Adipocyte (in vitro differentiated cells): Measurements from ENCODE around the gene CCDC69.

Experiments
- DNase-seq: peaks from one replicate; pipeline ENCODE4 v3.0.0-alpha.2; 2015; ENCODE audit warnings: low read depth
- H3K27me3 ChIP-seq: replicated peaks from 2 replicates; pipeline ENCODE4 v1.7.0; 2013; ENCODE audit warnings: mild to moderate bottlenecking, low read length, moderate library complexity; ENCODE audit not compliant: control insufficient read depth, insufficient read depth
- H3K36me3 ChIP-seq: 2 replicates; pipeline ENCODE4 v1.7.0; 2013; ENCODE audit warnings: low read length, mild to moderate bottlenecking, moderate library complexity; ENCODE audit not compliant: control insufficient read depth, insufficient read depth, severe bottlenecking
- H3K4me1 ChIP-seq: 2 replicates; pipeline ENCODE4 v1.7.0; 2013; ENCODE audit warnings: mild to moderate bottlenecking, low read length, moderate library complexity; ENCODE audit not compliant: control insufficient read depth, insufficient read depth
- H3K4me3 ChIP-seq: 2 replicates; pipeline ENCODE4 v1.7.0; 2013; ENCODE audit warnings: mild to moderate bottlenecking, low read length, moderate library complexity
- H3K9ac ChIP-seq: 2 replicates; pipeline ENCODE4 v1.7.0; 2013; ENCODE audit warnings: mild to moderate bottlenecking, low read length, moderate library complexity
- H3K9me3 ChIP-seq: 2 replicates; pipeline ENCODE4 v1.7.0; 2013; ENCODE audit warnings: mild to moderate bottlenecking, low read length, moderate library complexity; ENCODE audit not compliant: control insufficient read depth

The CCDC69 gene

GRCh38 chr5:151134228-151134627 is 89.7 kb downstream of the CCDC69 start:
- Histone ChIP-seq H3K4me3 (no peak overlapping the region), H3K9me3 (no peaks in the 10 kb centered on the region), H3K9ac (no peak overlapping the region), H3K27me3 (no peaks in the 10 kb centered on the region), H3K4me1 (no peaks in the 10 kb centered on the region), H3K36me3 (peaks cover 100% of the 10 kb centered on the region)
- no peak for DNase-seq

GRCh38 chr5:151132963-151133362 is 90.9 kb downstream of the CCDC69 start:
- Histone ChIP-seq H3K9ac (no peak overlapping the region), H3K4me3 (no peak overlapping the region), H3K4me1 (no peaks in the 10 kb centered on the region), H3K9me3 (no peaks in the 10 kb centered on the region), H3K36me3 (peaks cover 100% of the 10 kb centered on the region), H3K27me3 (no peaks in the 10 kb centered on the region)
- DNase-seq, result no peak
